Measurements from ENCODE around the gene KRTAP10-4. TPM values are rescaled to one million over a fixed set of nuclear protein-coding genes. Genes with fewer than 3 reads are reported as not detected.
"Not testable (repeated sequence)": the region's sequence is repeated elsewhere in the genome, so short reads cannot be mapped to it uniquely, and the experiment has no call there.

Gene KRTAP10-4
- polyA plus RNA-seq, 2 of the 4 experiments (the other 2 are of a cell fraction) = not detected

DNA sequence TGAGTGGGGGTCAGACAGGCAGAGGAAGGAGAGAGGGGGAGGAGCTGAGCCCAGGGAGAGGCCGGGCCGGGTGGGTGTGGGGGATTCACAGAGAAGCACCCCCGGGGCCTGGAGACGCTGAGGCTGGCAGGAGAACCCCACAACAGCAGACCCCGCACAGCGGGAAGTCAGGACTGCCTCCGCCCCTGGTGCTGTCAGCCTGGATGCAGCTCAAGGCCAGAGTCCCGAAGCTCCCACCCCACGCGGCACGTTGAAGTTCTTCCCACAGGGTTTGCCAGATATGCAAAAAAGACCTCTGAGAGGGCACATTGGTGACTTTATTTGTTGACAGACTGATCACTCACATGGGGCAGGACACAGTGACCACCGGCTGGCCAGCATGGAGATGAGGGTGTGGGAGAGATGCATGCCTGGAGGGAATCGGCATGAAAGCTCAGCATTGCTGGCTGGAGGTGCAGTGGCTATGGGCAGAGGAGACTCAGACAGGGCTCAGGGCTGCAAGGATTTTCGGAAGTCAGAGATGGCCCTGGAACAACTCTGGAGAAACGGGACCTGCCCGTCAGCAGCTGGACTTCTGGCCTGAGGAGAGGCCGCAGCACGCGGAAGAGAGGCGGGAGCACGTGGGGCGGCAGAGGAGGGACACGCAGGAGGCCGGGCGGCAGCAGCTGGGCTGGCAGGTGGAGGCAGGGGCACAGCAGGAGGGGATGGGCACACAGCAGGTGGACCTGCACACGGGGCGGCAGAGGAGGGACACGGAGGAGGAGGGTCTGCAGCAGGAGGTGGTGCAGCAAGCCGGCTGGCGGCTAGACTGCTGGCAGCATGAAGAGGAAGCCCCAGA lies 15.8 kb upstream of the KRTAP10-4 start:
- no peak for ATAC-seq
- Histone ChIP-seq H3K4me3 (no peak overlapping the region), H3K4me2 (no peak overlapping the region), H3K27ac (no peak overlapping the region), H3K9me3 (no peaks in the 10 kb centered on the region), H3K4me1 (no peaks in the 10 kb centered on the region)
- ChIA-PET POLR2A (no interaction called here), CTCF (interaction anchor here (0.7 to 0.8 kb wide), 2 partner anchors 23 to 41 kb away, joined by 3 to 4 read pairs; partner anchors contain the start of gene KRTAP10-5)
- no peak for TF ChIP-seq NFE2L2 (conservative IDR thresholded peaks at IDR 0.05; ENCODE audit: low read length)
- TF ChIP-seq CHD2 (IDR thresholded peaks at IDR 0.05; ENCODE audit: low read length, partially characterized antibody) = no peak
- TF ChIP-seq ZC3H11A (IDR thresholded peaks at IDR 0.05) = no peak
- TF ChIP-seq, protein P1, sequence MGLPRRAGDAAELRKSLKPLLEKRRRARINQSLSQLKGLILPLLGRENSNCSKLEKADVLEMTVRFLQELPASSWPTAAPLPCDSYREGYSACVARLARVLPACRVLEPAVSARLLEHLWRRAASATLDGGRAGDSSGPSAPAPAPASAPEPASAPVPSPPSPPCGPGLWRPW (IDR thresholded peaks at IDR 0.05) = no peak
- TF ChIP-seq FOXS1 (CRISPR knock-in tag; IDR thresholded peaks at IDR 0.05) = no peak
- TF ChIP-seq SREBF2 (IDR thresholded peaks at IDR 0.05) = no peak
- no peak for TF ChIP-seq POLR2A (IDR thresholded peaks at IDR 0.05; ENCODE audit: low read length)
- TF ChIP-seq RFX5 (IDR thresholded peaks at IDR 0.05) = no peak
- TF ChIP-seq, protein P2, sequence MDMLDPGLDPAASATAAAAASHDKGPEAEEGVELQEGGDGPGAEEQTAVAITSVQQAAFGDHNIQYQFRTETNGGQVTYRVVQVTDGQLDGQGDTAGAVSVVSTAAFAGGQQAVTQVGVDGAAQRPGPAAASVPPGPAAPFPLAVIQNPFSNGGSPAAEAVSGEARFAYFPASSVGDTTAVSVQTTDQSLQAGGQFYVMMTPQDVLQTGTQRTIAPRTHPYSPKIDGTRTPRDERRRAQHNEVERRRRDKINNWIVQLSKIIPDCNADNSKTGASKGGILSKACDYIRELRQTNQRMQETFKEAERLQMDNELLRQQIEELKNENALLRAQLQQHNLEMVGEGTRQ (IDR thresholded peaks at IDR 0.05) = no peak
- no peak for TF ChIP-seq EHMT2 (IDR thresholded peaks at IDR 0.05; ENCODE audit: low read depth)
- TF ChIP-seq POLR2AphosphoS2 (conservative IDR thresholded peaks at IDR 0.05; ENCODE audit: low read length) = no peak
- no peak for TF ChIP-seq NR3C1 (IDR thresholded peaks at IDR 0.05)
- no peak for TF ChIP-seq REST (IDR thresholded peaks at IDR 0.05)
- no peak for FAIRE-seq
- DNase-seq (ENCODE audit: low read depth in 1 of 2, low spot score in 1 of 2) = no peak
- 53% methylated on average over 22 of the region's 30 CpGs for WGBS (ENCODE audit: missing lambda C conversion rate)

DNA sequence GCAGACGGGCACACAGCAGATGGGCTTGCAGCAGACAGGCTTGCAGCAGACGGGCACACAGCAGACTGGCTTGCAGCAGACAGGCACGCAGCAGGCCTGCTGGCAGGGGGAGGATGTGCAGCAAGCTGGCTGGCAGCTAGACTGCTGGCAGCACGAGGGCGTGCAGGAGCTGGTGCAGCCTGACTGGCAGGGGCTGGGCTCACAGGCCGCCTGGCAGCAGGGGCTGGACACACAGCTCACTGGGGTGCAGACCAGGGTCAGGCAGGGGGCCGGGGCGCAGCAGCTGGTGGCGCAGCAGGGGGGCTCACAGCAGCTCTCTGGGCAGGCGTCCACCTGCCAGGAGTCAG lies 15.2 kb upstream of the KRTAP10-4 start:
- CTCF ChIA-PET = interaction anchor here (0.6 kb wide), 1 partner anchor 571 kb away, joined by 4 read pairs; no protein-coding TSS in a partner anchor
- ATAC-seq; POLR2A ChIA-PET; H3K27ac ChIP-seq; H3K4me3 ChIP-seq; FAIRE-seq; H3K4me2 ChIP-seq; H3K4me1 ChIP-seq; H3K9me3 ChIP-seq; DNase-seq (ENCODE audit: low read depth in 1 of 2, low spot score in 1 of 2): not testable (repeated sequence)
- 5% methylated on average over 3 of the region's 10 CpGs for WGBS (ENCODE audit: missing lambda C conversion rate)

DNA sequence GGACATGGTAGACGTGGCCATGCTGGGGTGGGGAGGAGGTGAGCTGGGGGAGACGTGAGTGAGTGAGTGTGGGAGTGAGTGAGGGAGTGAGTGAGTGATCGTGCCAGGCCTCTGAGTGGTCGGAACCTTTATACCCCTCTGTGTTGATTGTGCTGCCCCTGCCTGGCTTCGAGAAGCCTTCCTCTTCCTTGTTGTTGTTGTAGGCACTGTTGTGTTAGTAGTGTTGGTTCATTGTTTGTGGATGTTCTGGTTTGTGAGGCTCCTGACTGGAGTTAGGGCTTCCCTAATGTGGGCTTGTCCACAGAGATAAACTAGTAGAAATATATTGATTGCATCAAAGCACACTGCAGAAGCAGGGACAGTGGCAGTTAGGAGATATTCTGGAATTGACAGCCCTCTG lies 14.8 kb upstream of the KRTAP10-4 start, which contains the start of gene KRTAP10-3:
TSS of gene KRTAP10-3 (minus strand) at position 101 of the 400 bp plus-strand sequence. CDS start at position 21, 80 bp downstream.
- Histone ChIP-seq H3K27ac (no peak within 1 kb of the TSS), H3K4me2 (no peak within 1 kb of the TSS), H3K9me3 (no peaks in the 10 kb centered on the region), H3K4me3 (no peak within 1 kb of the TSS), H3K4me1 (no peaks in the 10 kb centered on the region)
- 31% methylated on average over 5 of the region's 5 CpGs for WGBS (ENCODE audit: missing lambda C conversion rate)
- POLR2A ChIA-PET = no interaction called here
- CTCF ChIA-PET = interaction anchor here (0.6 kb wide), 1 partner anchor 571 kb away, joined by 4 read pairs; no protein-coding TSS in a partner anchor
- FAIRE-seq (no peak), ATAC-seq (no peak), DNase-seq (ENCODE audit: low read depth in 1 of 2, low spot score in 1 of 2) (no peak)
- TF ChIP-seq, protein P2 (IDR thresholded peaks at IDR 0.05) = no peak
- no peak for TF ChIP-seq SREBF2 (IDR thresholded peaks at IDR 0.05)
- TF ChIP-seq TFCP2L1 (CRISPR knock-in tag; IDR thresholded peaks at IDR 0.05) = no peak
- TF ChIP-seq POLR2AphosphoS2 (conservative IDR thresholded peaks at IDR 0.05; ENCODE audit: low read length) = no peak
- TF ChIP-seq, protein P3, sequence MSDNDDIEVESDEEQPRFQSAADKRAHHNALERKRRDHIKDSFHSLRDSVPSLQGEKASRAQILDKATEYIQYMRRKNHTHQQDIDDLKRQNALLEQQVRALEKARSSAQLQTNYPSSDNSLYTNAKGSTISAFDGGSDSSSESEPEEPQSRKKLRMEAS (IDR thresholded peaks at IDR 0.05) = no peak
- TF ChIP-seq RFX5 (IDR thresholded peaks at IDR 0.05) = no peak
- no peak for TF ChIP-seq POLR2A (IDR thresholded peaks at IDR 0.05; ENCODE audit: low read length)
- TF ChIP-seq, protein P4, sequence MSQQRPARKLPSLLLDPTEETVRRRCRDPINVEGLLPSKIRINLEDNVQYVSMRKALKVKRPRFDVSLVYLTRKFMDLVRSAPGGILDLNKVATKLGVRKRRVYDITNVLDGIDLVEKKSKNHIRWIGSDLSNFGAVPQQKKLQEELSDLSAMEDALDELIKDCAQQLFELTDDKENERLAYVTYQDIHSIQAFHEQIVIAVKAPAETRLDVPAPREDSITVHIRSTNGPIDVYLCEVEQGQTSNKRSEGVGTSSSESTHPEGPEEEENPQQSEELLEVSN (IDR thresholded peaks at IDR 0.05; ENCODE audit: borderline replicate concordance, low read depth) = no peak
- TF ChIP-seq FOSB (CRISPR knock-in tag; IDR thresholded peaks at IDR 0.05) = no peak
- no peak for TF ChIP-seq ZFP36 (IDR thresholded peaks at IDR 0.05; ENCODE audit: borderline replicate concordance, partially characterized antibody)
- no peak for TF ChIP-seq KDM1A (IDR thresholded peaks at IDR 0.05; ENCODE audit: low read depth)
- TF ChIP-seq REST (IDR thresholded peaks at IDR 0.05) = no peak
- TF ChIP-seq, protein P5, sequence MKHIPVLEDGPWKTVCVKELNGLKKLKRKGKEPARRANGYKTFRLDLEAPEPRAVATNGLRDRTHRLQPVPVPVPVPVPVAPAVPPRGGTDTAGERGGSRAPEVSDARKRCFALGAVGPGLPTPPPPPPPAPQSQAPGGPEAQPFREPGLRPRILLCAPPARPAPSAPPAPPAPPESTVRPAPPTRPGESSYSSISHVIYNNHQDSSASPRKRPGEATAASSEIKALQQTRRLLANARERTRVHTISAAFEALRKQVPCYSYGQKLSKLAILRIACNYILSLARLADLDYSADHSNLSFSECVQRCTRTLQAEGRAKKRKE (CRISPR knock-in tag; IDR thresholded peaks at IDR 0.05; ENCODE audit: low read depth) = no peak
- no peak for TF ChIP-seq JUN (IDR thresholded peaks at IDR 0.05)

Measured in A549 (cell line).